CD14-positive monocyte (primary cell): ENCODE measurements around the gene PXMP4. TPM values are rescaled to one million over a fixed set of nuclear protein-coding genes. Genes with fewer than 3 reads are reported as not detected.
A peak's percentile ranks its signal among the peaks of the same experiment; 100 is the strongest.

Source experiments
- DNase-seq, 3 donors: peaks; one replicate each; pipeline ENCODE4 v3.0.0-alpha.2; 2011 to 2022
- H2AFZ ChIP-seq: 2 replicates; pipeline ENCODE4 v1.6.0; 2012; ENCODE audit warnings: mild to moderate bottlenecking, low read depth, low read length, inconsistent platforms; ENCODE audit not compliant: insufficient read depth, poor library complexity, severe bottlenecking
- H3K27ac ChIP-seq, 2 donors: 1 replicate in 1 of 2; 2 replicates in 1 of 2; pipeline ENCODE4 v1.5.1; 2012 to 2013; ENCODE audit warnings: low read length in 2 of 2, control low read depth in 1 of 2, inconsistent platforms in 1 of 2, low read depth in 1 of 2, mild to moderate bottlenecking in 1 of 2
- H3K27me3 ChIP-seq, 2 donors: one replicate each; pipeline versions ENCODE4 v1.6.0 to v1.6.1; 2011 to 2013; ENCODE audit warnings: low read length in 2 of 2; ENCODE audit not compliant: control insufficient read depth in 2 of 2, insufficient read depth in 2 of 2
- H3K36me3 ChIP-seq, 2 donors: replicated peaks in 1 of 2; 1 replicate in 1 of 2; 2 replicates in 1 of 2; pipeline versions ENCODE4 v1.5.1 to v1.6.1; 2012 to 2013; ENCODE audit warnings: low read length in 2 of 2, control low read depth in 1 of 2, inconsistent platforms in 1 of 2, mild to moderate bottlenecking in 1 of 2; ENCODE audit not compliant: insufficient read depth in 2 of 2, control insufficient read depth in 1 of 2
- H3K4me1 ChIP-seq, 2 donors: 1 replicate in 1 of 2; 2 replicates in 1 of 2; pipeline versions ENCODE4 v1.5.1 to v1.6.1; 2012 to 2013; ENCODE audit warnings: low read length in 2 of 2, control low read depth in 1 of 2, inconsistent platforms in 1 of 2, mild to moderate bottlenecking in 1 of 2, moderate library complexity in 1 of 2; ENCODE audit not compliant: insufficient read depth in 2 of 2, control insufficient read depth in 1 of 2
- H3K4me2 ChIP-seq: replicated peaks from 2 replicates; pipeline ENCODE3; 2012; ENCODE audit warnings: low read length, moderate library complexity, mild to moderate bottlenecking; ENCODE audit not compliant: poor library complexity, severe bottlenecking; ENCODE audit errors: extremely low read depth
- H3K4me3 ChIP-seq, 3 experiments: fragments of 200-600 bp in 1 of 3; sonication (generic) in 1 of 3; replicated peaks in 1 of 3; 1 replicate in 2 of 3; 2 replicates in 1 of 3; pipeline ENCODE4 v1.5.1; 2011 to 2013; ENCODE audit warnings: low read length in 3 of 3, mild to moderate bottlenecking in 3 of 3, control low read depth in 2 of 3, low read depth in 2 of 3, inconsistent platforms in 1 of 3, moderate library complexity in 1 of 3
- H3K79me2 ChIP-seq: 2 replicates; pipeline ENCODE4 v1.6.0; 2012; ENCODE audit warnings: mild to moderate bottlenecking, control low read depth, inconsistent platforms, low read length, moderate library complexity; ENCODE audit not compliant: insufficient read depth
- H3K9ac ChIP-seq: 2 replicates; pipeline ENCODE4 v1.6.0; 2017; ENCODE audit warnings: low read length, mild to moderate bottlenecking; ENCODE audit not compliant: insufficient read depth, poor library complexity, severe bottlenecking
- H3K9me3 ChIP-seq, 2 donors: replicated peaks in 1 of 2; 1 replicate in 1 of 2; 2 replicates in 1 of 2; pipeline versions ENCODE4 v1.5.1 to v1.6.1; 2012 to 2013; ENCODE audit warnings: low read length in 2 of 2, control low read depth in 1 of 2; ENCODE audit not compliant: control insufficient read depth in 1 of 2, insufficient read depth in 1 of 2
- H4K20me1 ChIP-seq: 2 replicates; pipeline ENCODE4 v1.6.0; 2012; ENCODE audit warnings: mild to moderate bottlenecking, low read length, control low read depth, moderate library complexity; ENCODE audit not compliant: insufficient read depth
- H3K27ac Mint-ChIP-seq, 7 donors: one replicate each; pipeline ENCODE4 v1.8.0; 2020; ENCODE audit warnings: mild to moderate bottlenecking in 7 of 7, mixed read lengths in 7 of 7, moderate library complexity in 6 of 7, inconsistent platforms in 2 of 7
- H3K27me3 Mint-ChIP-seq, 3 donors: one replicate each; pipeline ENCODE4 v1.8.0; 2021 to 2022; ENCODE audit warnings: low read depth in 3 of 3, mild to moderate bottlenecking in 3 of 3, mixed read lengths in 3 of 3, moderate library complexity in 3 of 3, inconsistent platforms in 1 of 3
- H3K36me3 Mint-ChIP-seq, 2 donors: one replicate each; pipeline ENCODE4 v1.8.0; 2020; ENCODE audit warnings: mixed read lengths in 2 of 2, inconsistent platforms in 1 of 2, mild to moderate bottlenecking in 1 of 2
- H3K4me1 Mint-ChIP-seq: one replicate; pipeline ENCODE4 v1.8.0; 2020; ENCODE audit warnings: mild to moderate bottlenecking, mixed read lengths
- H3K4me3 Mint-ChIP-seq, 2 donors: one replicate each; pipeline ENCODE4 v1.8.0; 2020; ENCODE audit warnings: mild to moderate bottlenecking in 2 of 2, mixed read lengths in 2 of 2, moderate library complexity in 1 of 2
- H3K9me3 Mint-ChIP-seq, 7 donors: one replicate each; pipeline ENCODE4 v1.8.0; 2020 to 2022; ENCODE audit warnings: mixed read lengths in 7 of 7, mild to moderate bottlenecking in 6 of 7, moderate library complexity in 6 of 7, inconsistent platforms in 2 of 7
- WGBS: methylation state at CpG from one replicate; pipeline ENCODE4 v1.1.5; 2013; ENCODE audit warnings: missing lambda C conversion rate; ENCODE audit not compliant: insufficient coverage; 5-methylcytosine and 5-hydroxymethylcytosine counted together
- intact Hi-C, 2 donors: fragments of 100-400 bp; cut with micrococcal nuclease; formaldehyde crosslinking; loops; one replicate each; pipeline versions ENCODE4 v1.15.0 to v1.15.1; 2023
- polyA plus RNA-seq, 3 donors: library from polyadenylated mRNA; depleted of rRNA in 1 of 3; unstranded in 2 of 3; stranded (reverse) in 1 of 3; fragments of 300-500 nt in 2 of 3; fragments of >200 nt in 1 of 3; fragmentation: Illumina TruSeq in 2 of 3; gene quantifications; 1 replicate in 2 of 3; 2 replicates in 1 of 3; pipeline ENCODE4 v1.2.3, GENCODE V29; 2012 to 2021
- TF ChIP-seq, protein P1 (sequence below): fragments of 200-600 bp; IDR thresholded peaks from one replicate; pipeline ENCODE4 v1.8.0; 2022; ENCODE audit warnings: antibody characterized with exemption, mild to moderate bottlenecking

The PXMP4 gene
- polyA plus RNA-seq, 3 donors: 4.9 to 11.4 (median 9.0) TPM

DNA sequence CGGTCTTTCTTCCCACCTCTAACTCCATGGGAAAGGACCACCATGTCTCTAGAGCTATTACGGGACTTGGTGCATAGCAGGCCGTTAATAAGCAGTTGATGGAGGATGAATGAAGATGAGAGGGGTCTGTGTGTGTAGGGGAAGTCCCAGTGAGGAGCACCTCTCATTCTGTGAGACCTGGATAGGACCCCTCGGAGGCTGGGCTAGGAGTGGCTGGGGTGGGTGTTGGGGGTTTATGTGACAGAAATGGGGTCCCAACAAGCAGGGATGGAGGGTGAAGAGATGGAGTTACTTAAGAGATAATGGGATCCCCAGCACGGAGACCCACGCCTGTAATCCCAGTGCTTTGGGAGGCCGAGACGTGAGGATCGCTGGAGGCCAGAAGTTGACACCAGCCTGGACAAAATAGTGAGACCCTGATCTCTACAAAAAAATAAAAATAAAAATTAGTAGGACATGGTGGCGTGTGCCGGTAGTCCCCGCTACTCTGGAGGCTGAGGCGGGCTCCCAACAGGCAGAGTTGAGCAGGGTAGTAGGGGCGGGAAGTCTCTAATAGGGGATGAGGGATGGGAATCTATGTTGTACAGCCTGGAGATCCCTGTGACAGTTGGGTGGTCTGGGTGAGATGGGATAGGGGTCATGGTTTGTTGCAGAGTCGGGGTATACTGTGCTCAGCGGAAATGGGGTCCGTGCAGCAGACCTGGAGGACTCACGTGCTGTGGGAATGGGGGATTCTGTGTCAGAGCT lies 11.0 kb upstream of the PXMP4 start:
- peaks cover 1 to 2% of the 10 kb centered on the region in 2 donors for H3K36me3 Mint-ChIP-seq
- no peak for DNase-seq
- H3K4me3 Mint-ChIP-seq: peak overlapping the region; percentile 82 to 91
- Histone ChIP-seq H3K36me3 (no peaks in the 10 kb centered on the region), H3K9ac (peak overlapping the region; percentile 71), H3K27me3 (no peaks in the 10 kb centered on the region), H3K27ac (peak overlapping the region; percentile 77 to 81), H4K20me1 (no peaks in the 10 kb centered on the region), H3K4me2 (peak overlapping the region; percentile 80), H3K9me3 (peaks cover 2 to 3% of the 10 kb centered on the region in 2 donors), H3K4me3 (peak overlapping the region; percentile 42 to 77 (median 61)), H3K79me2 (peaks cover 13% of the 10 kb centered on the region), H3K4me1 (peaks cover 35 to 42% of the 10 kb centered on the region in 2 donors), H2AFZ (peak overlapping the region; percentile 95)
- intact Hi-C loops: loop anchor here (5.0 to 10.0 kb wide), 4 partner anchors 46 to 261 kb away; partner anchors contain the start of genes ACTL10 (in 1 of the 2), CHMP4B (in 1 of the 2), E2F1 (in 1 of the 2) and RALY (in 1 of the 2)
- H3K4me1 Mint-ChIP-seq: peaks cover 34% of the 10 kb centered on the region
- H3K27ac Mint-ChIP-seq: peak overlapping the region; percentile 88 to 96 (median 94)
- TF ChIP-seq, protein P1, sequence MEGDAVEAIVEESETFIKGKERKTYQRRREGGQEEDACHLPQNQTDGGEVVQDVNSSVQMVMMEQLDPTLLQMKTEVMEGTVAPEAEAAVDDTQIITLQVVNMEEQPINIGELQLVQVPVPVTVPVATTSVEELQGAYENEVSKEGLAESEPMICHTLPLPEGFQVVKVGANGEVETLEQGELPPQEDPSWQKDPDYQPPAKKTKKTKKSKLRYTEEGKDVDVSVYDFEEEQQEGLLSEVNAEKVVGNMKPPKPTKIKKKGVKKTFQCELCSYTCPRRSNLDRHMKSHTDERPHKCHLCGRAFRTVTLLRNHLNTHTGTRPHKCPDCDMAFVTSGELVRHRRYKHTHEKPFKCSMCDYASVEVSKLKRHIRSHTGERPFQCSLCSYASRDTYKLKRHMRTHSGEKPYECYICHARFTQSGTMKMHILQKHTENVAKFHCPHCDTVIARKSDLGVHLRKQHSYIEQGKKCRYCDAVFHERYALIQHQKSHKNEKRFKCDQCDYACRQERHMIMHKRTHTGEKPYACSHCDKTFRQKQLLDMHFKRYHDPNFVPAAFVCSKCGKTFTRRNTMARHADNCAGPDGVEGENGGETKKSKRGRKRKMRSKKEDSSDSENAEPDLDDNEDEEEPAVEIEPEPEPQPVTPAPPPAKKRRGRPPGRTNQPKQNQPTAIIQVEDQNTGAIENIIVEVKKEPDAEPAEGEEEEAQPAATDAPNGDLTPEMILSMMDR: no peak
- peaks cover 1 to 5% (median 2%) of the 10 kb centered on the region in 7 donors for H3K9me3 Mint-ChIP-seq
- 69% methylated on average over 12 of the region's 18 CpGs for WGBS
- H3K27me3 Mint-ChIP-seq: peaks cover 0 to 2% (median 2%) of the 10 kb centered on the region in 3 donors

DNA sequence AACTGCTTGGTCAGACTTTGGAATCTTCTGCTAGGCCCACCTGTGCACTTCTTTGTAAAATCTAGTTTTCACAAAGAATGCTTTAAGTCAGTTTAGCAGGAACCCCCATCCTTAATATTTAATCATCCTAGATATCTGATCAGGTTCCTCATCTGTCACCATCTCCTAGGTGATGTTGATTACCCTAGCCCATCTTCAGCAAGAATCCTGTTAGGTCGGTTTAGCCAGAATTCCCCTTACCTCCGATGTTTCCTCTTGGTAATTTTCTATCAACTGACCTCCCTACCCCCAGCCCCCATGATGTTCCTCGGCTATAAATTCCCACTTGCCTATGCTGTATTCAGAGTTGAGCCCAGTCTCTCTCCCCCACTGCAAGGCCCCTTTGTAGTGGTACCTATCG lies 9.0 kb upstream of the PXMP4 start:
- intact Hi-C loops: no loop called here
- Histone ChIP-seq H4K20me1 (no peaks in the 10 kb centered on the region), H3K9me3 (no peaks in the 10 kb centered on the region), H3K4me1 (peaks cover 35 to 37% of the 10 kb centered on the region in 2 donors), H3K4me2 (no peak overlapping the region), H3K36me3 (no peaks in the 10 kb centered on the region), H2AFZ (no peak overlapping the region), H3K27me3 (no peaks in the 10 kb centered on the region), H3K4me3 (no peak overlapping the region), H3K27ac (no peak overlapping the region), H3K9ac (no peak overlapping the region), H3K79me2 (no peaks in the 10 kb centered on the region)
- Mint-ChIP-seq H3K27ac (peak overlapping the region in 1 of 7 donors; percentile 70), H3K36me3 (no peaks in the 10 kb centered on the region), H3K27me3 (peaks cover 0 to 2% (median 2%) of the 10 kb centered on the region in 3 donors), H3K9me3 (peaks cover 0 to 1% (median 0%) of the 10 kb centered on the region in 7 donors), H3K4me1 (peaks cover 33% of the 10 kb centered on the region), H3K4me3 (no peak overlapping the region)
- no peak for DNase-seq
- TF ChIP-seq, protein P1: no peak
- 89% methylated on average over 3 of the region's 4 CpGs for WGBS
